OCI-LY1 (cell line): ENCODE data around the gene TTC27.

Source experiments
- H2AFZ ChIP-seq: fragments of 200-600 bp; sonication (generic), shearing (Covaris generic); 2 replicates; pipeline ENCODE4 v1.6.0; 2014; ENCODE audit warnings: antibody characterized with exemption, mild to moderate bottlenecking, low read length
- H3F3A ChIP-seq: fragments of 200-600 bp; sonication (generic), shearing (Covaris generic); 2 replicates; pipeline ENCODE4 v1.6.0; 2014; ENCODE audit warnings: mild to moderate bottlenecking, antibody characterized with exemption, low read length, moderate library complexity; ENCODE audit not compliant: insufficient read depth
- H3K27ac ChIP-seq: fragments of 200-600 bp; sonication (generic); 2 replicates; pipeline ENCODE4 v1.5.1; 2014; ENCODE audit warnings: low read length, mixed run types, mild to moderate bottlenecking, low read depth; ENCODE audit not compliant: poor library complexity, severe bottlenecking
- H3K27me3 ChIP-seq: fragments of 200-600 bp; sonication (generic); 2 replicates; pipeline ENCODE4 v1.6.0; 2014; ENCODE audit warnings: antibody characterized with exemption, mild to moderate bottlenecking, low read length, moderate library complexity; ENCODE audit not compliant: insufficient read depth
- H3K36me3 ChIP-seq: fragments of 200-600 bp; sonication (generic); 2 replicates; pipeline ENCODE4 v1.6.1; 2014; ENCODE audit warnings: mild to moderate bottlenecking, antibody characterized with exemption, low read length, moderate library complexity, mixed read lengths; ENCODE audit not compliant: insufficient read depth
- H3K4me1 ChIP-seq: fragments of 200-600 bp; sonication (generic); 2 replicates; pipeline ENCODE4 v1.5.1; 2014; ENCODE audit warnings: mild to moderate bottlenecking, low read length, moderate library complexity; ENCODE audit not compliant: insufficient read depth, severe bottlenecking
- H3K4me2 ChIP-seq: fragments of 200-600 bp; sonication (generic), shearing (Covaris generic); 2 replicates; pipeline ENCODE4 v1.6.1; 2014; ENCODE audit warnings: low read length
- H3K4me3 ChIP-seq: fragments of 200-600 bp; sonication (generic); 2 replicates; pipeline ENCODE4 v1.5.1; 2014; ENCODE audit warnings: low read length, low read depth, mild to moderate bottlenecking, mixed read lengths; ENCODE audit not compliant: poor library complexity, severe bottlenecking
- H3K79me2 ChIP-seq: fragments of 200-600 bp; shearing (Covaris generic); 2 replicates; pipeline ENCODE4 v1.6.1; 2016; ENCODE audit warnings: mixed run types, low read length, mixed read lengths; ENCODE audit not compliant: insufficient read depth
- H3K9ac ChIP-seq: fragments of 200-600 bp; sonication (generic), shearing (Covaris generic); 2 replicates; pipeline ENCODE4 v1.6.1; 2014; ENCODE audit warnings: mild to moderate bottlenecking, low read length, mixed read lengths
- H3K9me2 ChIP-seq: fragments of 200-600 bp; sonication (generic), shearing (Covaris generic); 2 replicates; pipeline ENCODE4 v1.6.1; 2014; ENCODE audit warnings: low read depth, mild to moderate bottlenecking, low read length, mixed read lengths
- H3K9me3 ChIP-seq: fragments of 200-600 bp; shearing (Covaris generic); 2 replicates; pipeline ENCODE4 v1.6.1; 2014; ENCODE audit warnings: low read length, mixed read lengths
- H4K20me1 ChIP-seq: fragments of 200-600 bp; sonication (generic), shearing (Covaris generic); 2 replicates; pipeline ENCODE4 v1.6.0; 2016; ENCODE audit warnings: mild to moderate bottlenecking, low read length; ENCODE audit not compliant: insufficient read depth
- EZH2 ChIP-seq: fragments of 200-600 bp; sonication (generic), shearing (Covaris generic); IDR thresholded peaks from 2 replicates; pipeline ENCODE4 v1.8.0; 2017; ENCODE audit warnings: borderline replicate concordance, mixed run types, mild to moderate bottlenecking, antibody characterized with exemption, low read length, moderate library complexity, mixed read lengths
- TF ChIP-seq, protein P1 (sequence below): fragments of 200-600 bp; sonication (generic), shearing (Covaris generic); IDR thresholded peaks from 2 replicates; pipeline ENCODE4 v1.5.1; 2017; ENCODE audit warnings: mild to moderate bottlenecking, antibody characterized with exemption, low read length, moderate library complexity, mixed read lengths

Gene TTC27

DNA sequence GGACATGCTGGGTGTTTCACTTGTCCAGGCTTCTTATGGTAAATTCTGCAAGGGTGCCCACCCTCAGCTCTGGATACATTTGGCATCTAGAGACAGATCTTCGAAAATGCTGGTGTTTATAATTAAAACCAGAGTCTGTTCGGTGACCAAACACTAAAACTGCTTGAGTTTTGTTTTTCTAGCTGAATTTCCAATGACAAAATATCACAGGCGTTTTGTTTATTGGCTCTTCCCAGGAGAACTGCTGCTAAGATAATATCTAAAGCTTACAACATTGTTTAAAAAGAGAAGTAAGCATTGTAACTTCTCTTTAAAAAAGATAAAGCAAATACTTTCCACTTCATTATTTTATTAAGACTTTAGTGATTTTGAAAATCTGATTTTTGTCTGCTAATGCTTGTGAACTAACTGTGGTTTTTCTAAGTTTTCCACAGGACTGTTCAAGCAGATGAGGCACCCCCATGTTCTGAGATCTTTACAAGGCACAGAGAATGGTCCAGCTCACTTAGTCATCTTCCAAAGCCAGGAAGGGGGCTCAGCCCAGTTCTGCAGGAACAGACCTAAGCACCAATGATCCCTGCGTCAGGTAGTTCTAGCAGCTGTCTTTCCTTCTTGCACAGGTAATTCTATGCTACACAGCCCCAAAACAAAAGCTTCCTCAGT, 224.1 kb downstream of the TTC27 start:
- Histone ChIP-seq H3K27me3 (no peaks in the 10 kb centered on the region), H3K27ac (no peak overlapping the region), H2AFZ (no peak overlapping the region), H3K9me2 (no peaks in the 10 kb centered on the region), H3K4me2 (no peak overlapping the region), H3F3A (no peaks in the 10 kb centered on the region), H3K9me3 (no peaks in the 10 kb centered on the region), H3K79me2 (no peaks in the 10 kb centered on the region), H3K4me3 (no peak overlapping the region), H4K20me1 (no peaks in the 10 kb centered on the region), H3K4me1 (peaks cover 17% of the 10 kb centered on the region), H3K9ac (no peak overlapping the region), H3K36me3 (no peaks in the 10 kb centered on the region)
- TF ChIP-seq, protein P1, sequence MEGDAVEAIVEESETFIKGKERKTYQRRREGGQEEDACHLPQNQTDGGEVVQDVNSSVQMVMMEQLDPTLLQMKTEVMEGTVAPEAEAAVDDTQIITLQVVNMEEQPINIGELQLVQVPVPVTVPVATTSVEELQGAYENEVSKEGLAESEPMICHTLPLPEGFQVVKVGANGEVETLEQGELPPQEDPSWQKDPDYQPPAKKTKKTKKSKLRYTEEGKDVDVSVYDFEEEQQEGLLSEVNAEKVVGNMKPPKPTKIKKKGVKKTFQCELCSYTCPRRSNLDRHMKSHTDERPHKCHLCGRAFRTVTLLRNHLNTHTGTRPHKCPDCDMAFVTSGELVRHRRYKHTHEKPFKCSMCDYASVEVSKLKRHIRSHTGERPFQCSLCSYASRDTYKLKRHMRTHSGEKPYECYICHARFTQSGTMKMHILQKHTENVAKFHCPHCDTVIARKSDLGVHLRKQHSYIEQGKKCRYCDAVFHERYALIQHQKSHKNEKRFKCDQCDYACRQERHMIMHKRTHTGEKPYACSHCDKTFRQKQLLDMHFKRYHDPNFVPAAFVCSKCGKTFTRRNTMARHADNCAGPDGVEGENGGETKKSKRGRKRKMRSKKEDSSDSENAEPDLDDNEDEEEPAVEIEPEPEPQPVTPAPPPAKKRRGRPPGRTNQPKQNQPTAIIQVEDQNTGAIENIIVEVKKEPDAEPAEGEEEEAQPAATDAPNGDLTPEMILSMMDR: no peak

GRCh38 chr2:32852856-32853255, 225.0 kb downstream of the TTC27 start:
- Histone ChIP-seq H4K20me1 (no peaks in the 10 kb centered on the region), H3K4me1 (peaks cover 17% of the 10 kb centered on the region), H3K36me3 (no peaks in the 10 kb centered on the region), H3K79me2 (no peaks in the 10 kb centered on the region), H3K27me3 (no peaks in the 10 kb centered on the region), H3K9ac (no peak overlapping the region), H3K4me2 (no peak overlapping the region), H3K9me2 (no peaks in the 10 kb centered on the region), H3K9me3 (no peaks in the 10 kb centered on the region), H2AFZ (no peak overlapping the region), H3K27ac (no peak overlapping the region), H3F3A (no peaks in the 10 kb centered on the region), H3K4me3 (no peak overlapping the region)
- TF ChIP-seq, protein P1: no peak
- TF ChIP-seq EZH2: no peak

- Histone ChIP-seq H3F3A (no peaks in the 10 kb centered on the region), H3K4me1 (peaks cover 8% of the 10 kb centered on the region), H3K79me2 (no peaks in the 10 kb centered on the region), H4K20me1 (no peaks in the 10 kb centered on the region), H3K27ac (no peak overlapping the region), H3K27me3 (no peaks in the 10 kb centered on the region), H3K36me3 (no peaks in the 10 kb centered on the region), H3K9me3 (no peaks in the 10 kb centered on the region), H3K9me2 (no peaks in the 10 kb centered on the region), H3K4me2 (no peak overlapping the region), H3K9ac (no peak overlapping the region), H3K4me3 (no peak overlapping the region), H2AFZ (no peak overlapping the region)
- TF ChIP-seq, protein P1: no peak
- no peak for TF ChIP-seq EZH2
Observed at GRCh38 chr2:32856891-32857290, 229.0 kb downstream of the TTC27 start.
